Adrenal gland (tissue), 5 donors: ENCODE data around the gene MIEF1.

Source experiments
- POLR2A ChIP-seq, 2 donors: fragments of 450-650 bp; IDR thresholded peaks; one replicate each; pipeline ENCODE4 v1.6.1; 2017; ENCODE audit warnings: antibody characterized with exemption in 2 of 2, mild to moderate bottlenecking in 2 of 2, moderate library complexity in 1 of 2
- TF ChIP-seq, protein P1 (sequence below), 6 experiments: fragments of 450-650 bp in 4 of 6; fragments of 200-600 bp in 2 of 6; sonication (generic) in 1 of 6; IDR thresholded peaks; 1 replicate in 5 of 6; 2 replicates in 1 of 6; pipeline versions ENCODE4 v1.5.1 to v1.8.0; 2016 to 2021; ENCODE audit warnings: antibody characterized with exemption in 6 of 6, mild to moderate bottlenecking in 2 of 6, moderate library complexity in 1 of 6
- donor health status: DM: no; HTN: no; CAD: no.

DNA sequence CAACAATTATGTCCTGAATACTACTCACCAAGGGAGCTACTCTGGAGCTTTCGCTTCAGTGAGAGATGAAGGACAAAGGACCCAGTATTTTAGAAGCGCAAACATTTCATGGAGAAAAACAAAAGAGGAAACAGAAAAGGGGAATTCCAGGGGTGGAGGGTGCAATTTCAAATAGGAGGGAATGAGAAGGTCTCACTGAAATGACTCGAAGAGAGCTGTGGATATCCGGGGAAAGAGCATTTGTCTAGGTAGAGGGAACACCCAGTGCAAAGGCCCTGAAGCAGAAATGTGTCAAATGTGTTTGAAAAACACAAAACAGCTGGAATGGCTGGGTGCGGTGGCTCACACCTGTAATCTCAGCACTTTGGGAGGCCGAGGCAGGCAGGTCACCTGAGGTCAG is 28.0 kb downstream of the MIEF1 start:
- TF ChIP-seq, protein P1, sequence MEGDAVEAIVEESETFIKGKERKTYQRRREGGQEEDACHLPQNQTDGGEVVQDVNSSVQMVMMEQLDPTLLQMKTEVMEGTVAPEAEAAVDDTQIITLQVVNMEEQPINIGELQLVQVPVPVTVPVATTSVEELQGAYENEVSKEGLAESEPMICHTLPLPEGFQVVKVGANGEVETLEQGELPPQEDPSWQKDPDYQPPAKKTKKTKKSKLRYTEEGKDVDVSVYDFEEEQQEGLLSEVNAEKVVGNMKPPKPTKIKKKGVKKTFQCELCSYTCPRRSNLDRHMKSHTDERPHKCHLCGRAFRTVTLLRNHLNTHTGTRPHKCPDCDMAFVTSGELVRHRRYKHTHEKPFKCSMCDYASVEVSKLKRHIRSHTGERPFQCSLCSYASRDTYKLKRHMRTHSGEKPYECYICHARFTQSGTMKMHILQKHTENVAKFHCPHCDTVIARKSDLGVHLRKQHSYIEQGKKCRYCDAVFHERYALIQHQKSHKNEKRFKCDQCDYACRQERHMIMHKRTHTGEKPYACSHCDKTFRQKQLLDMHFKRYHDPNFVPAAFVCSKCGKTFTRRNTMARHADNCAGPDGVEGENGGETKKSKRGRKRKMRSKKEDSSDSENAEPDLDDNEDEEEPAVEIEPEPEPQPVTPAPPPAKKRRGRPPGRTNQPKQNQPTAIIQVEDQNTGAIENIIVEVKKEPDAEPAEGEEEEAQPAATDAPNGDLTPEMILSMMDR (IDR thresholded peaks at IDR 0.05): no peak
- no peak for TF ChIP-seq POLR2A (IDR thresholded peaks at IDR 0.05)
